Neural cell (in vitro differentiated cells): Measurements from ENCODE around the gene GDAP2. TPM values are rescaled to one million over a fixed set of nuclear protein-coding genes. Genes with fewer than 3 reads are reported as not detected.

Source experiments
- H2AFZ ChIP-seq: fragments of 200-600, 300-800 bp; sonication (generic), shearing (Covaris generic); 2 replicates; pipeline ENCODE4 v1.6.0; 2014; ENCODE audit warnings: low read depth, mild to moderate bottlenecking, antibody characterized with exemption, low read length, moderate library complexity
- H3F3A ChIP-seq: fragments of 200-600 bp; shearing (Covaris generic); 2 replicates; pipeline ENCODE4 v1.6.1; 2016; ENCODE audit warnings: mild to moderate bottlenecking, moderate library complexity, mixed read lengths, antibody characterized with exemption, low read length; ENCODE audit not compliant: insufficient read depth, poor library complexity, severe bottlenecking
- H3K27ac ChIP-seq: fragments of 200-600, 300-800 bp; sonication (generic), shearing (Covaris generic); 2 replicates; pipeline ENCODE4 v1.5.1; 2014; ENCODE audit warnings: mild to moderate bottlenecking, low read length, moderate library complexity
- H3K27me3 ChIP-seq: fragments of 300-800, 200-600 bp; sonication (generic), shearing (Covaris generic); 2 replicates; pipeline ENCODE4 v1.6.0; 2014; ENCODE audit warnings: mild to moderate bottlenecking, low read depth, low read length, moderate library complexity; ENCODE audit not compliant: insufficient read depth
- H3K36me3 ChIP-seq: fragments of 300-800, 200-600 bp; sonication (generic), shearing (Covaris generic); 2 replicates; pipeline ENCODE4 v1.5.1; 2014; ENCODE audit warnings: mild to moderate bottlenecking, antibody characterized with exemption, low read length, moderate library complexity; ENCODE audit not compliant: insufficient read depth
- H3K4me2 ChIP-seq: fragments of 300-800, 200-600 bp; sonication (generic), shearing (Covaris generic); 2 replicates; pipeline ENCODE4 v1.6.0; 2014; ENCODE audit warnings: mild to moderate bottlenecking, low read length
- H3K4me3 ChIP-seq: fragments of 300-800, 200-600 bp; sonication (generic), shearing (Covaris generic); 2 replicates; pipeline ENCODE4 v1.5.1; 2014; ENCODE audit warnings: mild to moderate bottlenecking, low read length, moderate library complexity
- H3K79me2 ChIP-seq: fragments of 200-600 bp; shearing (Covaris generic); replicated peaks from 2 replicates; pipeline ENCODE4 v1.6.0; 2014; ENCODE audit warnings: mild to moderate bottlenecking, low read length, moderate library complexity; ENCODE audit not compliant: insufficient read depth
- H3K9ac ChIP-seq: fragments of 300-800, 200-600 bp; sonication (generic), shearing (Covaris generic); 2 replicates; pipeline ENCODE4 v1.6.1; 2016; ENCODE audit warnings: mild to moderate bottlenecking, low read length, mixed read lengths
- H3K9me2 ChIP-seq: fragments of 200-600 bp; shearing (Covaris generic); 2 replicates; pipeline ENCODE4 v1.6.1; 2016; ENCODE audit warnings: mild to moderate bottlenecking, low read length, mixed read lengths; ENCODE audit not compliant: insufficient read depth
- H3K9me3 ChIP-seq: fragments of 200-600, 300-800 bp; sonication (generic), shearing (Covaris generic); 2 replicates; pipeline ENCODE4 v1.6.1; 2016; ENCODE audit warnings: mild to moderate bottlenecking, mixed run types, low read length, moderate library complexity, mixed read lengths
- H4K20me1 ChIP-seq: fragments of 200-600 bp; shearing (Covaris generic); 2 replicates; pipeline ENCODE4 v1.6.1; 2016; ENCODE audit warnings: mild to moderate bottlenecking, mixed run types; ENCODE audit not compliant: insufficient read depth
- EP300 ChIP-seq: fragments of 450-650 bp; conservative IDR thresholded peaks from 2 replicates; pipeline ENCODE4 v1.6.1; 2014; ENCODE audit warnings: antibody characterized with exemption, mild to moderate bottlenecking, moderate library complexity; ENCODE audit not compliant: poor library complexity, severe bottlenecking
- EZH2 ChIP-seq: fragments of 200-600, 300-800 bp; shearing (Covaris generic), sonication (generic); IDR thresholded peaks from 2 replicates; pipeline ENCODE4 v1.6.1; 2014; ENCODE audit warnings: antibody characterized with exemption, low read length, borderline replicate concordance, mild to moderate bottlenecking; ENCODE audit not compliant: insufficient read depth, poor library complexity, severe bottlenecking
- MXI1 ChIP-seq: fragments of 450-650 bp; conservative IDR thresholded peaks from 2 replicates; pipeline ENCODE4 v1.6.1; 2014; ENCODE audit warnings: antibody characterized with exemption, mild to moderate bottlenecking; ENCODE audit not compliant: poor library complexity, severe bottlenecking
- POLR2AphosphoS5 ChIP-seq: IDR thresholded peaks from 2 replicates; pipeline ENCODE4 v1.6.1; 2012
- SMC3 ChIP-seq: fragments of 450-650 bp; conservative IDR thresholded peaks from 2 replicates; pipeline ENCODE4 v1.6.1; 2014; ENCODE audit warnings: antibody characterized with exemption, mild to moderate bottlenecking, moderate library complexity; ENCODE audit not compliant: poor library complexity
- TAF1 ChIP-seq: IDR thresholded peaks from 2 replicates; pipeline ENCODE4 v1.6.1; 2012; ENCODE audit warnings: low read depth
- polyA plus RNA-seq: library from polyadenylated mRNA; depleted of rRNA; stranded (reverse); fragments of >200 nt; gene quantifications from 2 replicates; pipeline ENCODE4 v1.2.3, GENCODE V29; 2014
- TF ChIP-seq, protein P1 (sequence below): IDR thresholded peaks from 2 replicates; pipeline ENCODE4 v1.6.1; 2012; ENCODE audit warnings: borderline replicate concordance
- TF ChIP-seq, protein P2 (sequence below): fragments of 450-650 bp; IDR thresholded peaks from 2 replicates; pipeline ENCODE4 v1.5.1; 2014; ENCODE audit warnings: antibody characterized with exemption, mild to moderate bottlenecking, moderate library complexity; ENCODE audit not compliant: poor library complexity, severe bottlenecking

The GDAP2 gene
- polyA plus RNA-seq, 1 donor from 2014 or later, result 6.8 TPM

DNA sequence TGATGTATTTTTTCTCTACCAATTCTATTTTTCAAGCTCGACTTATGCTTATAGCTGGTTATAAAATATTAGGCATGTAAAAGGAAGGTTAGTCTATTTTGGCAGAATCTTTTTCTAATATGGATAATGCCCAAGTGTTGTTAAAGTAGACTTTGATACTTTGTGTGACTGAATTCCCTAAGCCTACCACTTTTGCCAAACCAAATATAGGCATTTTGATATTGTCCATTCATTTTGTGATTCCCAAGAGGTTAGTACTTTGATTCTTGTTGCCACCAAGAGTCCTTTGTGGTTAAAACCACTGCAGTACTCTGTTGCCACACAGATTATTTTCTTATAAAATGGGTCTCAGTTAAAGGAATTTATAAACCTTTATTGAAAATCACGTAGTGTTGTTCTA, 4.3 kb upstream of the GDAP2 start:
- H3K9me3 ChIP-seq, result no peaks in the 10 kb centered on the region
- no peaks in the 10 kb centered on the region for H3F3A ChIP-seq
- no peak overlapping the region for H3K4me2 ChIP-seq
- H3K9ac ChIP-seq, result no peak overlapping the region
- H3K79me2 ChIP-seq, result peaks cover 21% of the 10 kb centered on the region
- no peaks in the 10 kb centered on the region for H4K20me1 ChIP-seq
- TF ChIP-seq EP300, result no peak
- no peak for TF ChIP-seq TAF1
- TF ChIP-seq SMC3, result no peak
- TF ChIP-seq, protein P1, sequence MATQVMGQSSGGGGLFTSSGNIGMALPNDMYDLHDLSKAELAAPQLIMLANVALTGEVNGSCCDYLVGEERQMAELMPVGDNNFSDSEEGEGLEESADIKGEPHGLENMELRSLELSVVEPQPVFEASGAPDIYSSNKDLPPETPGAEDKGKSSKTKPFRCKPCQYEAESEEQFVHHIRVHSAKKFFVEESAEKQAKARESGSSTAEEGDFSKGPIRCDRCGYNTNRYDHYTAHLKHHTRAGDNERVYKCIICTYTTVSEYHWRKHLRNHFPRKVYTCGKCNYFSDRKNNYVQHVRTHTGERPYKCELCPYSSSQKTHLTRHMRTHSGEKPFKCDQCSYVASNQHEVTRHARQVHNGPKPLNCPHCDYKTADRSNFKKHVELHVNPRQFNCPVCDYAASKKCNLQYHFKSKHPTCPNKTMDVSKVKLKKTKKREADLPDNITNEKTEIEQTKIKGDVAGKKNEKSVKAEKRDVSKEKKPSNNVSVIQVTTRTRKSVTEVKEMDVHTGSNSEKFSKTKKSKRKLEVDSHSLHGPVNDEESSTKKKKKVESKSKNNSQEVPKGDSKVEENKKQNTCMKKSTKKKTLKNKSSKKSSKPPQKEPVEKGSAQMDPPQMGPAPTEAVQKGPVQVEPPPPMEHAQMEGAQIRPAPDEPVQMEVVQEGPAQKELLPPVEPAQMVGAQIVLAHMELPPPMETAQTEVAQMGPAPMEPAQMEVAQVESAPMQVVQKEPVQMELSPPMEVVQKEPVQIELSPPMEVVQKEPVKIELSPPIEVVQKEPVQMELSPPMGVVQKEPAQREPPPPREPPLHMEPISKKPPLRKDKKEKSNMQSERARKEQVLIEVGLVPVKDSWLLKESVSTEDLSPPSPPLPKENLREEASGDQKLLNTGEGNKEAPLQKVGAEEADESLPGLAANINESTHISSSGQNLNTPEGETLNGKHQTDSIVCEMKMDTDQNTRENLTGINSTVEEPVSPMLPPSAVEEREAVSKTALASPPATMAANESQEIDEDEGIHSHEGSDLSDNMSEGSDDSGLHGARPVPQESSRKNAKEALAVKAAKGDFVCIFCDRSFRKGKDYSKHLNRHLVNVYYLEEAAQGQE, result no peak
- TF ChIP-seq, protein P2, sequence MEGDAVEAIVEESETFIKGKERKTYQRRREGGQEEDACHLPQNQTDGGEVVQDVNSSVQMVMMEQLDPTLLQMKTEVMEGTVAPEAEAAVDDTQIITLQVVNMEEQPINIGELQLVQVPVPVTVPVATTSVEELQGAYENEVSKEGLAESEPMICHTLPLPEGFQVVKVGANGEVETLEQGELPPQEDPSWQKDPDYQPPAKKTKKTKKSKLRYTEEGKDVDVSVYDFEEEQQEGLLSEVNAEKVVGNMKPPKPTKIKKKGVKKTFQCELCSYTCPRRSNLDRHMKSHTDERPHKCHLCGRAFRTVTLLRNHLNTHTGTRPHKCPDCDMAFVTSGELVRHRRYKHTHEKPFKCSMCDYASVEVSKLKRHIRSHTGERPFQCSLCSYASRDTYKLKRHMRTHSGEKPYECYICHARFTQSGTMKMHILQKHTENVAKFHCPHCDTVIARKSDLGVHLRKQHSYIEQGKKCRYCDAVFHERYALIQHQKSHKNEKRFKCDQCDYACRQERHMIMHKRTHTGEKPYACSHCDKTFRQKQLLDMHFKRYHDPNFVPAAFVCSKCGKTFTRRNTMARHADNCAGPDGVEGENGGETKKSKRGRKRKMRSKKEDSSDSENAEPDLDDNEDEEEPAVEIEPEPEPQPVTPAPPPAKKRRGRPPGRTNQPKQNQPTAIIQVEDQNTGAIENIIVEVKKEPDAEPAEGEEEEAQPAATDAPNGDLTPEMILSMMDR, result no peak
- no peak overlapping the region for H3K4me3 ChIP-seq
- no peak overlapping the region for H3K27ac ChIP-seq
- H3K27me3 ChIP-seq, result no peaks in the 10 kb centered on the region
- peaks cover 6% of the 10 kb centered on the region for H3K36me3 ChIP-seq
- no peaks in the 10 kb centered on the region for H3K9me2 ChIP-seq
- H2AFZ ChIP-seq, result no peak overlapping the region

- Histone ChIP-seq H3F3A (no peaks in the 10 kb centered on the region), H3K9ac (no peak overlapping the region), H2AFZ (no peak overlapping the region), H3K4me3 (no peak overlapping the region), H3K36me3 (peaks cover 6% of the 10 kb centered on the region), H3K79me2 (peaks cover 33% of the 10 kb centered on the region), H3K27ac (no peak overlapping the region), H4K20me1 (no peaks in the 10 kb centered on the region), H3K9me3 (no peaks in the 10 kb centered on the region), H3K4me2 (no peak overlapping the region), H3K9me2 (no peaks in the 10 kb centered on the region), H3K27me3 (no peaks in the 10 kb centered on the region)
- TF ChIP-seq, protein P2, result no peak
- TF ChIP-seq MXI1 (no peak), TAF1 (no peak), EZH2 (no peak), SMC3 (no peak), EP300 (no peak), POLR2AphosphoS5 (no peak)
- TF ChIP-seq, protein P1, result no peak
Observed at GRCh38 chr1:117932576-117932975, 3.2 kb upstream of the GDAP2 start.
